Prostate gland (tissue), 2 donors: Measurements from ENCODE around the gene LRGUK.

Experiments
- POLR2A ChIP-seq: fragments of 450-650 bp; IDR thresholded peaks from one replicate; pipeline ENCODE4 v1.6.1; 2016; ENCODE audit warnings: antibody characterized with exemption, mild to moderate bottlenecking
- POLR2AphosphoS5 ChIP-seq: sonication (generic); formaldehyde crosslinking; IDR thresholded peaks from one replicate; pipeline ENCODE4 v1.6.1; 2017; ENCODE audit warnings: antibody characterized with exemption
- TF ChIP-seq, protein P1 (sequence below), 4 experiments: fragments of 200-600 bp in 2 of 4; fragments of 450-650 bp in 2 of 4; sonication (generic) in 2 of 4; IDR thresholded peaks; 1 replicate in 3 of 4; 2 replicates in 1 of 4; pipeline ENCODE4 v1.5.1; 2016 to 2019; ENCODE audit warnings: antibody characterized with exemption in 4 of 4, mild to moderate bottlenecking in 2 of 4, moderate library complexity in 2 of 4

DNA sequence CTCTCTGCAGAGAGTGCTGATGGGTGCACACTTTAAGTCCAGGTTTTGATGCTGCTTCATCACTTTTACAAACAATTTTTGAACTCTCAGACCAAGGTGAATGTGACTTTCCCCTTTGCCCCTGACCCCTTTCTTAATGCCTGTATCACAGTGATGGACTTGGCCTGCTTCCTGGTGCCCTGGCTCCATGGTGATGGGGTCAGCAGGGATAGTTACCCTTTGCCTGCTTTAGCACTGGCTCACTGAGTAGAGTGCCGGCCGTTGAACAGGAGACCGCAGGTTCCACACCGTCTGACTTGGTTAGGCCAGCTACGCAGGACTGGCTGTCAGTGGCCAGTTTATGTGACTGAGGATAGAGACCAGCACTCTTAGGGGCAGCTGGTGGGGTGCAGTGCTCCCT lies 40.1 kb downstream of the LRGUK start:
- TF ChIP-seq, protein P1, sequence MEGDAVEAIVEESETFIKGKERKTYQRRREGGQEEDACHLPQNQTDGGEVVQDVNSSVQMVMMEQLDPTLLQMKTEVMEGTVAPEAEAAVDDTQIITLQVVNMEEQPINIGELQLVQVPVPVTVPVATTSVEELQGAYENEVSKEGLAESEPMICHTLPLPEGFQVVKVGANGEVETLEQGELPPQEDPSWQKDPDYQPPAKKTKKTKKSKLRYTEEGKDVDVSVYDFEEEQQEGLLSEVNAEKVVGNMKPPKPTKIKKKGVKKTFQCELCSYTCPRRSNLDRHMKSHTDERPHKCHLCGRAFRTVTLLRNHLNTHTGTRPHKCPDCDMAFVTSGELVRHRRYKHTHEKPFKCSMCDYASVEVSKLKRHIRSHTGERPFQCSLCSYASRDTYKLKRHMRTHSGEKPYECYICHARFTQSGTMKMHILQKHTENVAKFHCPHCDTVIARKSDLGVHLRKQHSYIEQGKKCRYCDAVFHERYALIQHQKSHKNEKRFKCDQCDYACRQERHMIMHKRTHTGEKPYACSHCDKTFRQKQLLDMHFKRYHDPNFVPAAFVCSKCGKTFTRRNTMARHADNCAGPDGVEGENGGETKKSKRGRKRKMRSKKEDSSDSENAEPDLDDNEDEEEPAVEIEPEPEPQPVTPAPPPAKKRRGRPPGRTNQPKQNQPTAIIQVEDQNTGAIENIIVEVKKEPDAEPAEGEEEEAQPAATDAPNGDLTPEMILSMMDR (IDR thresholded peaks at IDR 0.05), result no peak
- TF ChIP-seq POLR2AphosphoS5, result no peak
- TF ChIP-seq POLR2A, result no peak
